Peyer's patch (tissue), 4 donors: ENCODE measurements around the gene XYLT1.

ENCODE experiments used
- CTCF ChIP-seq, 6 experiments: fragments of 450-650 bp in 4 of 6; fragments of 200-600 bp in 2 of 6; sonication (generic) in 1 of 6; IDR thresholded peaks; one replicate each; pipeline ENCODE4 v1.5.1; 2017 to 2019; ENCODE audit warnings: antibody characterized with exemption in 6 of 6, mild to moderate bottlenecking in 3 of 6, moderate library complexity in 1 of 6
- POLR2A ChIP-seq, 2 donors: fragments of 450-650 bp; IDR thresholded peaks; one replicate each; pipeline ENCODE4 v1.5.1; 2017; ENCODE audit warnings: antibody characterized with exemption in 2 of 2, mild to moderate bottlenecking in 2 of 2, moderate library complexity in 2 of 2

- TF ChIP-seq CTCF (IDR thresholded peaks at IDR 0.05) (no peak), POLR2A (IDR thresholded peaks at IDR 0.05) (no peak)
Measured at GRCh38 chr16:17203424-17203823, 267.3 kb downstream of the XYLT1 start.
